Activated T-helper 1 cell treated with anti-CD3 and anti-CD28 coated beads, Interleukin-12 subunit alpha, Interleukin-12 subunit beta, Interleukin-2, Interleukin-4 antibody, amounts not matched to agents 30 ng/mL and 10 ng/mL and 1 ng/mL, durations not matched to agents 14 hours and 24 hours and 36 hours (primary cell): Measurements from ENCODE around the gene SPDYC. TPM values are rescaled to one million over a fixed set of nuclear protein-coding genes. Genes with fewer than 3 reads are reported as not detected.
A peak's percentile ranks its signal among the peaks of the same experiment; 100 is the strongest.
"Not testable (repeated sequence)": the region's sequence is repeated elsewhere in the genome, so short reads cannot be mapped to it uniquely, and the experiment has no call there.

Experiments
- DNase-seq: peaks from one replicate; pipeline ENCODE4 v3.0.0; 2021; ENCODE audit warnings: low spot score
- H3K27ac Mint-ChIP-seq: one replicate; pipeline ENCODE4 v1.8.0; 2021; ENCODE audit warnings: mild to moderate bottlenecking, mixed read lengths
- H3K27me3 Mint-ChIP-seq: one replicate; pipeline ENCODE4 v1.8.0; 2022; ENCODE audit warnings: mild to moderate bottlenecking, moderate library complexity, mixed read lengths; ENCODE audit not compliant: insufficient read depth
- H3K36me3 Mint-ChIP-seq: one replicate; pipeline ENCODE4 v1.8.0; 2021; ENCODE audit warnings: low read depth, mixed read lengths
- H3K4me1 Mint-ChIP-seq: one replicate; pipeline ENCODE4 v1.8.0; 2021; ENCODE audit warnings: low read depth, mixed read lengths
- H3K4me3 Mint-ChIP-seq: one replicate; pipeline ENCODE4 v1.8.0; 2021; ENCODE audit warnings: mild to moderate bottlenecking, moderate library complexity, mixed read lengths
- H3K9me3 Mint-ChIP-seq: one replicate; pipeline ENCODE4 v1.8.0; 2021; ENCODE audit warnings: mixed read lengths
- intact Hi-C: fragments of 100-400 bp; cut with micrococcal nuclease; formaldehyde crosslinking; loops from one replicate; pipeline ENCODE4 v1.15.1; 2024
- total RNA-seq: library from RNA; stranded (reverse); gene quantifications from 2 replicates; pipeline ENCODE4 v1.2.3, GENCODE V29; 2022

SPDYC gene
- total RNA-seq, 1 donor from 2014 or later = not detected

- Mint-ChIP-seq H3K27me3 (peaks cover 9% of the 10 kb centered on the region), H3K27ac (no peak overlapping the region), H3K36me3 (peaks cover 2% of the 10 kb centered on the region), H3K9me3 (no peaks in the 10 kb centered on the region), H3K4me3 (no peak overlapping the region), H3K4me1 (peaks cover 14% of the 10 kb centered on the region)
- DNase-seq = no peak
- intact Hi-C loops = no loop called here
Measured at GRCh38 chr11:65165410-65166317, 4.4 kb upstream of the SPDYC start.

GRCh38 chr11:65166893-65167292, 3.1 kb upstream of the SPDYC start:
- no peaks in the 10 kb centered on the region for H3K9me3 Mint-ChIP-seq
- no peak for DNase-seq
- H3K27ac Mint-ChIP-seq = no peak overlapping the region
- peaks cover 14% of the 10 kb centered on the region for H3K4me1 Mint-ChIP-seq
- H3K4me3 Mint-ChIP-seq = no peak overlapping the region
- H3K36me3 Mint-ChIP-seq = peaks cover 2% of the 10 kb centered on the region
- H3K27me3 Mint-ChIP-seq = peaks cover 9% of the 10 kb centered on the region
- intact Hi-C loops = no loop called here

- Mint-ChIP-seq H3K27ac (no peak overlapping the region), H3K9me3 (no peaks in the 10 kb centered on the region), H3K36me3 (peaks cover 2% of the 10 kb centered on the region), H3K27me3 (peaks cover 9% of the 10 kb centered on the region), H3K4me3 (no peak overlapping the region), H3K4me1 (peaks cover 14% of the 10 kb centered on the region)
- no peak for DNase-seq
- intact Hi-C loops = no loop called here
Measured at GRCh38 chr11:65167656-65168055, 2.4 kb upstream of the SPDYC start.

GRCh38 chr11:65169164-65169641, 830 bp upstream of the SPDYC start:
- Mint-ChIP-seq H3K27ac (peak overlapping the region; percentile 85), H3K4me3 (no peak overlapping the region), H3K27me3 (peaks cover 7% of the 10 kb centered on the region), H3K4me1 (peaks cover 14% of the 10 kb centered on the region), H3K36me3 (peaks cover 2% of the 10 kb centered on the region), H3K9me3 (no peaks in the 10 kb centered on the region)
- DNase-seq = no peak
- intact Hi-C loops = no loop called here

GRCh38 chr11:65172600-65172999, 2.6 kb downstream of the SPDYC start:
- Mint-ChIP-seq H3K27me3 (no peaks in the 10 kb centered on the region), H3K4me3 (no peak overlapping the region)
- no peak for DNase-seq

GRCh38 chr11:65174571-65175010, 4.6 kb downstream of the SPDYC start:
- H3K27ac Mint-ChIP-seq, H3K4me3 Mint-ChIP-seq, H3K4me1 Mint-ChIP-seq, H3K36me3 Mint-ChIP-seq, H3K9me3 Mint-ChIP-seq, intact Hi-C loops, DNase-seq: not testable (repeated sequence)
- H3K27me3 Mint-ChIP-seq = peaks cover 12% of the 10 kb centered on the region

More at GRCh38 chr11:65172600-65172999, 2.6 kb downstream of the SPDYC start:
- Mint-ChIP-seq H3K27ac (no peak overlapping the region), H3K36me3 (peaks cover 2% of the 10 kb centered on the region), H3K4me1 (peaks cover 14% of the 10 kb centered on the region), H3K9me3 (no peaks in the 10 kb centered on the region)
- intact Hi-C loops = no loop called here

- peak overlapping the region; percentile 52 for H3K27ac Mint-ChIP-seq
Measured at GRCh38 chr11:65180877-65181568, 11.0 kb downstream of the SPDYC start.

GRCh38 chr11:65181569-65182257, 11.7 kb downstream of the SPDYC start, which contains the start of gene CAPN1:
CAPN1 (plus strand) TSS chr11:65181928; CDS start chr11:65182702, 774 bp downstream.
- DNase-seq = peak; percentile 70
- Mint-ChIP-seq H3K4me3 (peak within 1 kb of the TSS; percentile 96), H3K9me3 (no peaks in the 10 kb centered on the region), H3K36me3 (peaks cover 6% of the 10 kb centered on the region), H3K4me1 (peaks cover 5% of the 10 kb centered on the region), H3K27me3 (peaks cover 19% of the 10 kb centered on the region), H3K27ac (peak within 1 kb of the TSS; percentile 92)
- intact Hi-C loops = loop anchor here (1.0 kb wide), 2 partner anchors 46 to 70 kb away; partner anchors contain the start of gene TM7SF2

More at GRCh38 chr11:65180877-65181568, 11.0 kb downstream of the SPDYC start:
- no peaks in the 10 kb centered on the region for H3K9me3 Mint-ChIP-seq
- H3K4me3 Mint-ChIP-seq = peak overlapping the region; percentile 85
- H3K27me3 Mint-ChIP-seq = peaks cover 19% of the 10 kb centered on the region
- no peaks in the 10 kb centered on the region for H3K36me3 Mint-ChIP-seq
- intact Hi-C loops = loop anchor here (1.0 kb wide), 2 partner anchors 46 to 70 kb away; partner anchors contain the start of gene TM7SF2
- DNase-seq = peak; percentile 52
- peaks cover 5% of the 10 kb centered on the region for H3K4me1 Mint-ChIP-seq

GRCh38 chr11:65182258-65183170, 12.5 kb downstream of the SPDYC start:
- Mint-ChIP-seq H3K4me3 (peak overlapping the region; percentile 96), H3K27me3 (peaks cover 19% of the 10 kb centered on the region), H3K36me3 (peaks cover 10% of the 10 kb centered on the region), H3K9me3 (no peaks in the 10 kb centered on the region), H3K4me1 (peaks cover 5% of the 10 kb centered on the region), H3K27ac (no peak overlapping the region)
- no peak for DNase-seq
- intact Hi-C loops = no loop called here

GRCh38 chr11:65183201-65183891, 13.3 kb downstream of the SPDYC start:
- Mint-ChIP-seq H3K36me3 (peaks cover 10% of the 10 kb centered on the region), H3K27me3 (peaks cover 17% of the 10 kb centered on the region), H3K27ac (no peak overlapping the region), H3K4me3 (peak overlapping the region; percentile 96), H3K9me3 (no peaks in the 10 kb centered on the region), H3K4me1 (peaks cover 5% of the 10 kb centered on the region)
- intact Hi-C loops = no loop called here
- no peak for DNase-seq

- no peaks in the 10 kb centered on the region for H3K9me3 Mint-ChIP-seq
- peaks cover 15% of the 10 kb centered on the region for H3K36me3 Mint-ChIP-seq
- intact Hi-C loops = no loop called here
- H3K27me3 Mint-ChIP-seq = peaks cover 11% of the 10 kb centered on the region
- peaks cover 5% of the 10 kb centered on the region for H3K4me1 Mint-ChIP-seq
- peak overlapping the region; percentile 68 for H3K4me3 Mint-ChIP-seq
- no peak overlapping the region for H3K27ac Mint-ChIP-seq
- DNase-seq = no peak
Measured at GRCh38 chr11:65184146-65184545, 14.1 kb downstream of the SPDYC start.
